Karpas-422 (cell line): ENCODE measurements around the gene BARX2. TPM values are rescaled to one million over a fixed set of nuclear protein-coding genes. Genes with fewer than 3 reads are reported as not detected.

Source experiments
- DNase-seq: peaks from one replicate; pipeline ENCODE4 v3.0.0-alpha.2; 2015
- H2AFZ ChIP-seq: fragments of 200-600 bp; sonication (generic); 2 replicates; pipeline ENCODE4 v1.6.1; 2014; ENCODE audit warnings: antibody characterized with exemption, low read length, mixed read lengths
- H3K27ac ChIP-seq: fragments of 200-600 bp; sonication (generic); 2 replicates; pipeline ENCODE4 v1.5.1; 2014; ENCODE audit warnings: mild to moderate bottlenecking, low read length, moderate library complexity
- H3K27me3 ChIP-seq: fragments of 200-600 bp; sonication (generic); 2 replicates; pipeline ENCODE4 v1.6.1; 2014; ENCODE audit warnings: low read length, mixed read lengths
- H3K36me3 ChIP-seq: fragments of 200-600 bp; sonication (generic); 2 replicates; pipeline ENCODE4 v1.6.1; 2014; ENCODE audit warnings: low read length, mixed read lengths; ENCODE audit not compliant: insufficient read depth
- H3K4me1 ChIP-seq: fragments of 200-600 bp; sonication (generic); 2 replicates; pipeline ENCODE4 v1.6.1; 2014; ENCODE audit warnings: mild to moderate bottlenecking, low read length, mixed read lengths
- H3K4me2 ChIP-seq: fragments of 200-600 bp; sonication (generic); 2 replicates; pipeline ENCODE4 v1.6.1; 2014; ENCODE audit warnings: low read length, low read depth, mild to moderate bottlenecking; ENCODE audit not compliant: poor library complexity, severe bottlenecking
- H3K4me3 ChIP-seq: fragments of 200-600 bp; sonication (generic); 2 replicates; pipeline ENCODE4 v1.5.1; 2014; ENCODE audit warnings: mild to moderate bottlenecking, antibody characterized with exemption, low read length, mixed read lengths
- H3K79me2 ChIP-seq: fragments of 200-600 bp; sonication (generic); 2 replicates; pipeline ENCODE4 v1.6.1; 2014; ENCODE audit warnings: mild to moderate bottlenecking, low read length, mixed read lengths
- H3K9ac ChIP-seq: fragments of 200-600 bp; sonication (generic); 2 replicates; pipeline ENCODE4 v1.6.0; 2014; ENCODE audit warnings: low read length
- H3K9me2 ChIP-seq: fragments of 200-600 bp; sonication (generic), shearing (Covaris generic); replicated peaks from 2 replicates; pipeline ENCODE4 v1.6.0; 2014; ENCODE audit warnings: mild to moderate bottlenecking, low read length, moderate library complexity; ENCODE audit not compliant: insufficient read depth
- H3K9me3 ChIP-seq: fragments of 300-700, 200-600 bp; sonication (generic); 2 replicates; pipeline ENCODE4 v1.6.1; 2014; ENCODE audit warnings: low read length, mixed read lengths
- H4K20me1 ChIP-seq: fragments of 200-600 bp; sonication (generic); 2 replicates; pipeline ENCODE4 v1.6.1; 2014; ENCODE audit warnings: mild to moderate bottlenecking, antibody characterized with exemption, low read length, low read depth; ENCODE audit not compliant: insufficient read depth
- total RNA-seq: library from RNA; depleted of rRNA; stranded (reverse); fragments of >200 nt; shearing (Covaris generic); gene quantifications from 2 replicates; pipeline ENCODE4 v1.2.3, GENCODE V29; 2014; ENCODE audit warnings: low replicate concordance

BARX2 gene
- total RNA-seq, 1 experiment from 2014 or later = not detected

- H3K27me3 ChIP-seq = no peaks in the 10 kb centered on the region
These were observed 6.6 kb upstream of the BARX2 start for GRCh38 chr11:129368889-129369672.

GRCh38 chr11:129370715-129371114, 4.9 kb upstream of the BARX2 start:
- Histone ChIP-seq H3K27ac (no peak overlapping the region), H4K20me1 (no peaks in the 10 kb centered on the region), H3K9ac (no peak overlapping the region), H2AFZ (no peak overlapping the region), H3K36me3 (no peaks in the 10 kb centered on the region), H3K79me2 (no peaks in the 10 kb centered on the region), H3K27me3 (no peaks in the 10 kb centered on the region), H3K4me2 (no peak overlapping the region), H3K4me1 (no peaks in the 10 kb centered on the region), H3K9me2 (no peaks in the 10 kb centered on the region), H3K9me3 (no peaks in the 10 kb centered on the region), H3K4me3 (no peak overlapping the region)
- DNase-seq = no peak

More at GRCh38 chr11:129368889-129369672, 6.6 kb upstream of the BARX2 start:
- Histone ChIP-seq H3K27ac (no peak overlapping the region), H3K9ac (no peak overlapping the region), H2AFZ (no peak overlapping the region), H3K79me2 (no peaks in the 10 kb centered on the region), H4K20me1 (no peaks in the 10 kb centered on the region), H3K9me3 (no peaks in the 10 kb centered on the region), H3K36me3 (no peaks in the 10 kb centered on the region), H3K4me1 (no peaks in the 10 kb centered on the region), H3K4me3 (no peak overlapping the region), H3K9me2 (no peaks in the 10 kb centered on the region), H3K4me2 (no peak overlapping the region)
- no peak for DNase-seq

- no peaks in the 10 kb centered on the region for H3K36me3 ChIP-seq
- no peaks in the 10 kb centered on the region for H3K79me2 ChIP-seq
- H3K9me3 ChIP-seq = no peaks in the 10 kb centered on the region
- no peak overlapping the region for H3K27ac ChIP-seq
- no peaks in the 10 kb centered on the region for H3K4me1 ChIP-seq
- no peaks in the 10 kb centered on the region for H3K9me2 ChIP-seq
- no peaks in the 10 kb centered on the region for H3K27me3 ChIP-seq
- no peak for DNase-seq
- H3K4me2 ChIP-seq = no peak overlapping the region
- H4K20me1 ChIP-seq = no peaks in the 10 kb centered on the region
- no peak overlapping the region for H3K9ac ChIP-seq
- no peak overlapping the region for H3K4me3 ChIP-seq
- no peak overlapping the region for H2AFZ ChIP-seq
These were observed 2.8 kb upstream of the BARX2 start for GRCh38 chr11:129372609-129373488.

- Histone ChIP-seq H4K20me1 (no peaks in the 10 kb centered on the region), H3K4me2 (no peak overlapping the region), H3K9me3 (no peaks in the 10 kb centered on the region), H3K4me3 (no peak overlapping the region), H3K9me2 (no peaks in the 10 kb centered on the region), H3K9ac (no peak overlapping the region), H3K79me2 (no peaks in the 10 kb centered on the region), H2AFZ (no peak overlapping the region), H3K27me3 (no peaks in the 10 kb centered on the region), H3K36me3 (no peaks in the 10 kb centered on the region), H3K4me1 (no peaks in the 10 kb centered on the region), H3K27ac (no peak overlapping the region)
- no peak for DNase-seq
These were observed 2.1 kb upstream of the BARX2 start for GRCh38 chr11:129373489-129373953.

DNA sequence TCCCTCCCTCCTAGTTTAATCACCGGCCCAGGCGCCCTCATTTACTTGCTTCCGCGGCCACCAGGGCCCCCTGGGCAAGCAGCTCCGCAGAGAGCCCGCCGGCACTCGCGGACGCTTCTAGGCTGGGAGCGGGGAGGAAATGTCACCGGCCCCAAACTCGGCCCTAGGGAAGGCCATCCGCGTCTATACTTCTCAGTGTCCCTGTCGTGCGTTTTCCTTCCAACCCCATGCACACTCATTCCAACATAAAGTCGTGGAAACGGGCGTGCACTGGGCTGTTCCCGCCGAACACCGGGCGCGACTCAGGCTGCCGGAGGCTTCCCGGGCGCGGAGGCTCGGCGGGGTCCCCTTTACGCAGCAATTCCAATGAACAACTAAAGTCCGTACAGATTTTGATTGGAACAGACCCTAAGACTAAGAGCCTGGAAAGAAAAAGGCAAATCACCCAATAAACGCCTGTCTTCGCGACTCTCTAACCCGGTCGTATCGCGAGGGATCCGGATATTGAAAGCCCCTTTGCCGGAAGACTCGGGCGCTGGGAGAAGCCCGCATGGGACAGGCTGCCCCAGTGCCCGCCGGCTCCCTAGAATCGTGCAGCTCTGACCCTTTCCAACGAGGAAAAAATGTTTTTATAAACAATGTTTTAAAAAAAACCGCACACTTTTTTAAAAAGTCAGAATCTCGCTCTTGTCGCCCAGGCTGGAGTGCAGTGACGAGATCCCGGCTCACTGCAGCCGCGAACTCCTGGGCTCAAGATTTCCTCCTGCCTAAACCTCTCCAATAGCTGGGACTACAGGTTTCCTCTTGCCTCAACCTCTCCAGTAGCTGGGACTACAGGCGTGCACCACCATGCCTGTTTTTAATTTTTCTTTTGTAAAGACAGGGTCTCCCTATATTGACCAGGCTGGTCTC, 1.3 kb upstream of the BARX2 start:
- Histone ChIP-seq H3K9me3 (no peaks in the 10 kb centered on the region), H4K20me1 (no peaks in the 10 kb centered on the region), H3K27me3 (no peaks in the 10 kb centered on the region), H2AFZ (no peak overlapping the region), H3K9me2 (no peaks in the 10 kb centered on the region), H3K9ac (no peak overlapping the region), H3K4me3 (no peak overlapping the region), H3K79me2 (no peaks in the 10 kb centered on the region), H3K27ac (no peak overlapping the region), H3K36me3 (no peaks in the 10 kb centered on the region), H3K4me2 (no peak overlapping the region), H3K4me1 (no peaks in the 10 kb centered on the region)
- no peak for DNase-seq

DNA sequence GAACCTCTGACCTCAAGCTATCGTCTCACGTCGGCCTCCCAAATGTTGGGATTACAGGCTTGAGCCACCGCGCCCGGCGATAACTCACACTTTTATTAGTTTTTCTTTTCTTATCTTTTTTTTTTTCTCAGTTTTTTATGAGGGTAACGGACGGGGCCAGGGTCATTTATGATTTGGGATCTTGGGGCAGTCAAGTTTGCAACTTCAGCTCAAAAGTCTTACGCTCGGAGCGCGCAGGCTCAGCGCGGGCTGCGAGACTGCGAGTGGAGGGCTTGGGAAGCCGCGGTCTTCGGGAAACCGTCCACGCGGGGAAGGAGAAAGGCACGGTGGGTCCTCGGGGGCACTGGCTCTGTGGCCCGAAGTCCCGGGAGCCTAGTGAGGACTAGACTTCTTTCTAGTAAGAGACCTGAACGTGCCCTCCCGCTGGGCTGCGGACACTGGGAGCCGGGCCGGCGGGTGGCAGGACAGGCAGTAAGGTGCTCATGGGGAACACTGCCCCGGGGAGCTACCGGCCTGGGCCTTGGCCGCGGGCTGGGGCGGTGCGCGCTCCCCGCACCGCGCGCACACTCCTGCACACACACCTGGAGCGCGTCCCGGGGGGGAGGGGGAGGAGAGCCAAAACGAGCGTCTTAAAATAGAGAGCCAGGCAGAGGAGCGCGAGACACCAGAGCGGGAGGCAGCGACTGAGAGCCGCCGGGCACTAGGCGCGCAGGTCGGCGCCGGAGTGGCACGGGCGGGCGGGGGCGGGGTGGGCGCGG, 476 bp upstream of the BARX2 start:
- Histone ChIP-seq H3K9me2 (no peaks in the 10 kb centered on the region), H3K9ac (no peak overlapping the region), H2AFZ (no peak overlapping the region), H3K36me3 (no peaks in the 10 kb centered on the region), H3K9me3 (no peaks in the 10 kb centered on the region), H3K27me3 (no peaks in the 10 kb centered on the region), H3K4me3 (no peak overlapping the region), H3K4me1 (no peaks in the 10 kb centered on the region), H3K4me2 (no peak overlapping the region), H4K20me1 (no peaks in the 10 kb centered on the region), H3K27ac (no peak overlapping the region), H3K79me2 (no peaks in the 10 kb centered on the region)
- no peak for DNase-seq

- Histone ChIP-seq H3K4me1 (no peaks in the 10 kb centered on the region), H3K27me3 (no peaks in the 10 kb centered on the region), H3K4me2 (no peak overlapping the region), H3K9me2 (no peaks in the 10 kb centered on the region), H2AFZ (no peak overlapping the region), H3K4me3 (no peak overlapping the region), H3K9me3 (no peaks in the 10 kb centered on the region), H3K27ac (no peak overlapping the region), H4K20me1 (no peaks in the 10 kb centered on the region), H3K79me2 (no peaks in the 10 kb centered on the region), H3K36me3 (no peaks in the 10 kb centered on the region), H3K9ac (no peak overlapping the region)
- no peak for DNase-seq
These were observed 1.2 kb downstream of the BARX2 start for GRCh38 chr11:129376658-129377341.
